Esophagus muscularis mucosa (tissue), 4 donors: ENCODE measurements around the gene SPIRE1. TPM values are rescaled to one million over a fixed set of nuclear protein-coding genes. Genes with fewer than 3 reads are reported as not detected.

Experiments
- DNase-seq: peaks from one replicate; pipeline ENCODE4 v3.0.0-alpha.2; 2017; ENCODE audit errors: extremely low spot score
- H3K27ac ChIP-seq, 4 donors: fragments of 200-600 bp; sonication (generic); replicated peaks in 1 of 4; 1 replicate in 3 of 4; 2 replicates in 1 of 4; pipeline ENCODE4 v1.5.1; 2016 to 2019; ENCODE audit warnings: mild to moderate bottlenecking in 1 of 4
- H3K27me3 ChIP-seq, 4 donors: fragments of 200-600 bp; sonication (generic); one replicate each; pipeline versions ENCODE4 v1.5.1 to v1.6.0; 2016 to 2019
- H3K36me3 ChIP-seq, 4 donors: fragments of 200-600 bp; sonication (generic); one replicate each; pipeline ENCODE4 v1.5.1; 2016 to 2019
- H3K4me1 ChIP-seq, 4 donors: fragments of 200-600 bp; sonication (generic); one replicate each; pipeline ENCODE4 v1.5.1; 2016 to 2019
- H3K4me3 ChIP-seq, 4 donors: fragments of 200-600 bp; sonication (generic); 1 replicate in 2 of 4; 2 replicates in 2 of 4; pipeline ENCODE4 v1.5.1; 2016 to 2019; ENCODE audit warnings: mild to moderate bottlenecking in 4 of 4, moderate library complexity in 1 of 4
- H3K9me3 ChIP-seq, 4 donors: fragments of 200-600 bp; sonication (generic); 1 replicate in 3 of 4; 2 replicates in 1 of 4; pipeline ENCODE4 v1.5.1; 2016 to 2019
- CTCF ChIP-seq, 3 experiments: fragments of 200-600 bp in 2 of 3; fragments of 450-650 bp in 1 of 3; sonication (generic) in 2 of 3; IDR thresholded peaks; one replicate each; pipeline ENCODE4 v1.5.1; 2017 to 2019; ENCODE audit warnings: antibody characterized with exemption in 3 of 3, mild to moderate bottlenecking in 2 of 3, moderate library complexity in 1 of 3
- EP300 ChIP-seq: sonication (generic); formaldehyde crosslinking; IDR thresholded peaks from one replicate; pipeline ENCODE4 v1.6.1; 2017; ENCODE audit warnings: antibody characterized with exemption
- POLR2A ChIP-seq: fragments of 450-650 bp; IDR thresholded peaks from one replicate; pipeline ENCODE4 v1.6.1; 2017; ENCODE audit warnings: antibody characterized with exemption, moderate library complexity, mild to moderate bottlenecking, low read depth
- POLR2AphosphoS5 ChIP-seq, 2 donors: sonication (generic); formaldehyde crosslinking; IDR thresholded peaks; one replicate each; pipeline ENCODE4 v1.6.1; 2017; ENCODE audit warnings: antibody characterized with exemption in 2 of 2
- WGBS: methylation state at CpG from one replicate; pipeline ENCODE4 v1.1.5; 2018; 5-methylcytosine and 5-hydroxymethylcytosine counted together
- intact Hi-C: fragments of 100-400 bp; cut with DNase I; formaldehyde crosslinking; loops from one replicate; pipeline ENCODE4 v1.15.1; 2023
- total RNA-seq, 4 donors: library from RNA; depleted of rRNA; stranded (reverse); fragments of >200 nt; gene quantifications; one replicate each; pipeline versions ENCODE4 v1.1.0 to v1.2.1, GENCODE V29; 2016

Gene SPIRE1
- total RNA-seq, 4 donors from 2014 or later = 33.2 to 48.3 (median 40.2) TPM

GRCh38 chr18:12433829-12434540, 223.9 kb downstream of the SPIRE1 start:
- H3K36me3 ChIP-seq = peaks cover 8 to 84% (median 53%) of the 10 kb centered on the region in 4 donors
- H3K27ac ChIP-seq = no peak overlapping the region
- DNase-seq = no peak
- no peak overlapping the region for H3K4me3 ChIP-seq
- no peaks in the 10 kb centered on the region for H3K4me1 ChIP-seq
- H3K9me3 ChIP-seq = no peaks in the 10 kb centered on the region
- 97% methylated on average over 49 of the region's 51 CpGs for WGBS
- intact Hi-C loops = no loop called here
- no peaks in the 10 kb centered on the region for H3K27me3 ChIP-seq
- TF ChIP-seq EP300 (no peak), POLR2AphosphoS5 (IDR thresholded peaks at IDR 0.05) (no peak), POLR2A (no peak), CTCF (IDR thresholded peaks at IDR 0.05) (no peak)

GRCh38 chr18:12432881-12433280, 225.0 kb downstream of the SPIRE1 start:
- no peaks in the 10 kb centered on the region for H3K4me1 ChIP-seq
- TF ChIP-seq EP300 = no peak
- no peak for TF ChIP-seq POLR2AphosphoS5 (IDR thresholded peaks at IDR 0.05)
- TF ChIP-seq POLR2A = no peak
- no peak for TF ChIP-seq CTCF (IDR thresholded peaks at IDR 0.05)
- DNase-seq = no peak
- peaks cover 8 to 81% (median 51%) of the 10 kb centered on the region in 4 donors for H3K36me3 ChIP-seq
- WGBS = 96% methylated on average over 31 of the region's 31 CpGs
- H3K9me3 ChIP-seq = no peaks in the 10 kb centered on the region
- H3K4me3 ChIP-seq = no peak overlapping the region
- H3K27ac ChIP-seq = no peak overlapping the region
- intact Hi-C loops = no loop called here
- H3K27me3 ChIP-seq = no peaks in the 10 kb centered on the region

- H3K4me1 ChIP-seq = no peaks in the 10 kb centered on the region
- no peak overlapping the region for H3K27ac ChIP-seq
- no peaks in the 10 kb centered on the region for H3K9me3 ChIP-seq
- H3K27me3 ChIP-seq = no peaks in the 10 kb centered on the region
- no peak overlapping the region for H3K4me3 ChIP-seq
- TF ChIP-seq EP300 = no peak
- no peak for TF ChIP-seq POLR2AphosphoS5 (IDR thresholded peaks at IDR 0.05)
- TF ChIP-seq CTCF (IDR thresholded peaks at IDR 0.05) = no peak
- TF ChIP-seq POLR2A = no peak
- WGBS = 96% methylated on average over 22 of the region's 22 CpGs
- H3K36me3 ChIP-seq = peaks cover 8 to 82% (median 55%) of the 10 kb centered on the region in 4 donors
- intact Hi-C loops = no loop called here
- no peak for DNase-seq
These were observed 225.7 kb downstream of the SPIRE1 start for GRCh38 chr18:12432196-12432595.

- intact Hi-C loops = no loop called here
These were observed 226.3 kb downstream of the SPIRE1 start for GRCh38 chr18:12431561-12431960.

More at GRCh38 chr18:12431561-12431960, 226.3 kb downstream of the SPIRE1 start:
- 95% methylated on average over 9 of the region's 16 CpGs for WGBS
- TF ChIP-seq EP300 = no peak
- no peak for TF ChIP-seq CTCF (IDR thresholded peaks at IDR 0.05)
- no peak for TF ChIP-seq POLR2AphosphoS5 (IDR thresholded peaks at IDR 0.05)
- TF ChIP-seq POLR2A = no peak
- DNase-seq = no peak
- no peak overlapping the region for H3K27ac ChIP-seq
- H3K4me3 ChIP-seq = no peak overlapping the region
- no peaks in the 10 kb centered on the region for H3K27me3 ChIP-seq
- no peaks in the 10 kb centered on the region for H3K4me1 ChIP-seq
- no peaks in the 10 kb centered on the region for H3K9me3 ChIP-seq
- peaks cover 8 to 82% (median 60%) of the 10 kb centered on the region in 4 donors for H3K36me3 ChIP-seq
